ENCODE results near the gene ASB2.

DNA sequence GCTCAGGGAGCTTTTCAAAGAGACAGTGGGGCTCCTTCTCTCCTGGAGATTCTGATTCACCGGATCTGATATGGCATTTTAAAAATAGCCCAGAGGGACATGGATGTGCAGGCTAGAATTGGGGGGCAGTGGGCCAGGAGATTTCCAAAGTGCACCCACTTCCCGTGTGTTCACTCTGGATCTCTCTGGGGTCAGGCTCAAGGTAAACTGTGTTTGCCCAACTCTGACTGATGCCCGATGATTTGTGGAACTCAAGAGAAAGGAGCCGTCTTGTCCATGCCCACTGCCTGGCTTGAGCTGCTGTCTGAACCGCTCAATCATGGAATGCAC, 31.3 kb downstream of the ASB2 start:
- TF ChIP-seq, protein P1, sequence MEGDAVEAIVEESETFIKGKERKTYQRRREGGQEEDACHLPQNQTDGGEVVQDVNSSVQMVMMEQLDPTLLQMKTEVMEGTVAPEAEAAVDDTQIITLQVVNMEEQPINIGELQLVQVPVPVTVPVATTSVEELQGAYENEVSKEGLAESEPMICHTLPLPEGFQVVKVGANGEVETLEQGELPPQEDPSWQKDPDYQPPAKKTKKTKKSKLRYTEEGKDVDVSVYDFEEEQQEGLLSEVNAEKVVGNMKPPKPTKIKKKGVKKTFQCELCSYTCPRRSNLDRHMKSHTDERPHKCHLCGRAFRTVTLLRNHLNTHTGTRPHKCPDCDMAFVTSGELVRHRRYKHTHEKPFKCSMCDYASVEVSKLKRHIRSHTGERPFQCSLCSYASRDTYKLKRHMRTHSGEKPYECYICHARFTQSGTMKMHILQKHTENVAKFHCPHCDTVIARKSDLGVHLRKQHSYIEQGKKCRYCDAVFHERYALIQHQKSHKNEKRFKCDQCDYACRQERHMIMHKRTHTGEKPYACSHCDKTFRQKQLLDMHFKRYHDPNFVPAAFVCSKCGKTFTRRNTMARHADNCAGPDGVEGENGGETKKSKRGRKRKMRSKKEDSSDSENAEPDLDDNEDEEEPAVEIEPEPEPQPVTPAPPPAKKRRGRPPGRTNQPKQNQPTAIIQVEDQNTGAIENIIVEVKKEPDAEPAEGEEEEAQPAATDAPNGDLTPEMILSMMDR (IDR thresholded peaks at IDR 0.05; ENCODE audit: control extremely low read depth in 1 of 3, insufficient read depth in 1 of 3, low read depth in 1 of 3, low read length in 3 of 3), result no peak
- TF ChIP-seq POLR2A (IDR thresholded peaks at IDR 0.05; ENCODE audit: control extremely low read depth in 1 of 2, low read depth in 2 of 2, low read length in 2 of 2), result no peak
- no peak for TF ChIP-seq SP1 (IDR thresholded peaks at IDR 0.05; ENCODE audit: low read depth, low read length)
- TF ChIP-seq CREB1 (IDR thresholded peaks at IDR 0.05), result no peak
- TF ChIP-seq HDAC6 (IDR thresholded peaks at IDR 0.05; ENCODE audit: low read depth, low read length), result no peak
- TF ChIP-seq CEBPB (IDR thresholded peaks at IDR 0.05; ENCODE audit: low read depth, low read length), result no peak
- TF ChIP-seq EZH2 (IDR thresholded peaks at IDR 0.05; ENCODE audit: low read depth, low read length, severe bottlenecking), result no peak
- no peak for TF ChIP-seq CHD2 (IDR thresholded peaks at IDR 0.05; ENCODE audit: low read length)
- no peak for TF ChIP-seq MAX (IDR thresholded peaks at IDR 0.05)
- no peak for TF ChIP-seq TAF1 (IDR thresholded peaks at IDR 0.05; ENCODE audit: low read depth, low read length)
- no peak for TF ChIP-seq EP300 (IDR thresholded peaks at IDR 0.05; ENCODE audit: borderline replicate concordance in 1 of 2, low read depth in 2 of 2, low read length in 2 of 2)
- TF ChIP-seq JUN (IDR thresholded peaks at IDR 0.05; ENCODE audit: low read depth, low read length), result no peak
- TF ChIP-seq JUND (IDR thresholded peaks at IDR 0.05; ENCODE audit: low read length), result no peak
